ENCODE measurements around the gene ATL2. TPM values are rescaled to one million over a fixed set of nuclear protein-coding genes. Genes with fewer than 3 reads are reported as not detected.

ATL2 gene
- total RNA-seq, result 100 to 1,000 TPM; 206 to 329 (median 253) TPM

GRCh38 chr2:38377050-38377828, at the start of gene ATL2:
TSS of gene ATL2 (minus strand) at chr2:38377273. CDS start at chr2:38377260, 13 bp downstream.
- WGBS, 2 donors (ENCODE audit: low coverage in 1 of 2), result 0 to 3% methylated on average over 9 to 29 of the region's 73 CpGs
- no peak for TF ChIP-seq EP300 (IDR thresholded peaks at IDR 0.05)
- TF ChIP-seq POLR2AphosphoS5 (IDR thresholded peaks at IDR 0.05), result peak; percentile 98
- peak; percentile 95 to 97 for TF ChIP-seq POLR2A (IDR thresholded peaks at IDR 0.05)
- H3K27ac ChIP-seq, result peak within 1 kb of the TSS; percentile 85 to 100 (median 98)

GRCh38 chr2:38423763-38424162, 46.7 kb upstream of the ATL2 start:
- Histone ChIP-seq H3K4me3 (no peak overlapping the region), H3K36me3 (no peaks in the 10 kb centered on the region), H3K9me3 (no peaks in the 10 kb centered on the region), H3K27ac (no peak overlapping the region), H3K4me1 (peaks cover 0 to 23% (median 0%) of the 10 kb centered on the region in 3 donors), H3K27me3 (no peaks in the 10 kb centered on the region)
- TF ChIP-seq POLR2AphosphoS5 (IDR thresholded peaks at IDR 0.05) (no peak), EP300 (IDR thresholded peaks at IDR 0.05) (no peak), POLR2A (IDR thresholded peaks at IDR 0.05) (no peak)
- TF ChIP-seq, protein P1, sequence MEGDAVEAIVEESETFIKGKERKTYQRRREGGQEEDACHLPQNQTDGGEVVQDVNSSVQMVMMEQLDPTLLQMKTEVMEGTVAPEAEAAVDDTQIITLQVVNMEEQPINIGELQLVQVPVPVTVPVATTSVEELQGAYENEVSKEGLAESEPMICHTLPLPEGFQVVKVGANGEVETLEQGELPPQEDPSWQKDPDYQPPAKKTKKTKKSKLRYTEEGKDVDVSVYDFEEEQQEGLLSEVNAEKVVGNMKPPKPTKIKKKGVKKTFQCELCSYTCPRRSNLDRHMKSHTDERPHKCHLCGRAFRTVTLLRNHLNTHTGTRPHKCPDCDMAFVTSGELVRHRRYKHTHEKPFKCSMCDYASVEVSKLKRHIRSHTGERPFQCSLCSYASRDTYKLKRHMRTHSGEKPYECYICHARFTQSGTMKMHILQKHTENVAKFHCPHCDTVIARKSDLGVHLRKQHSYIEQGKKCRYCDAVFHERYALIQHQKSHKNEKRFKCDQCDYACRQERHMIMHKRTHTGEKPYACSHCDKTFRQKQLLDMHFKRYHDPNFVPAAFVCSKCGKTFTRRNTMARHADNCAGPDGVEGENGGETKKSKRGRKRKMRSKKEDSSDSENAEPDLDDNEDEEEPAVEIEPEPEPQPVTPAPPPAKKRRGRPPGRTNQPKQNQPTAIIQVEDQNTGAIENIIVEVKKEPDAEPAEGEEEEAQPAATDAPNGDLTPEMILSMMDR (IDR thresholded peaks at IDR 0.05), result no peak
- ATAC-seq, result no peak
- 74 to 81% methylated on average over 3 of the region's 3 CpGs for WGBS, 2 donors (ENCODE audit: low coverage in 1 of 2)

More at GRCh38 chr2:38377050-38377828, at the start of gene ATL2:
- H3K4me3 ChIP-seq, result peak within 1 kb of the TSS; percentile 75 to 98
- H3K36me3 ChIP-seq, result no peaks in the 10 kb centered on the region
- ATAC-seq, result peak; percentile 93
- H3K9me3 ChIP-seq, result no peaks in the 10 kb centered on the region
- peaks cover 0 to 57% (median 3%) of the 10 kb centered on the region in 3 donors for H3K4me1 ChIP-seq
- H3K27me3 ChIP-seq, result no peaks in the 10 kb centered on the region

DNA sequence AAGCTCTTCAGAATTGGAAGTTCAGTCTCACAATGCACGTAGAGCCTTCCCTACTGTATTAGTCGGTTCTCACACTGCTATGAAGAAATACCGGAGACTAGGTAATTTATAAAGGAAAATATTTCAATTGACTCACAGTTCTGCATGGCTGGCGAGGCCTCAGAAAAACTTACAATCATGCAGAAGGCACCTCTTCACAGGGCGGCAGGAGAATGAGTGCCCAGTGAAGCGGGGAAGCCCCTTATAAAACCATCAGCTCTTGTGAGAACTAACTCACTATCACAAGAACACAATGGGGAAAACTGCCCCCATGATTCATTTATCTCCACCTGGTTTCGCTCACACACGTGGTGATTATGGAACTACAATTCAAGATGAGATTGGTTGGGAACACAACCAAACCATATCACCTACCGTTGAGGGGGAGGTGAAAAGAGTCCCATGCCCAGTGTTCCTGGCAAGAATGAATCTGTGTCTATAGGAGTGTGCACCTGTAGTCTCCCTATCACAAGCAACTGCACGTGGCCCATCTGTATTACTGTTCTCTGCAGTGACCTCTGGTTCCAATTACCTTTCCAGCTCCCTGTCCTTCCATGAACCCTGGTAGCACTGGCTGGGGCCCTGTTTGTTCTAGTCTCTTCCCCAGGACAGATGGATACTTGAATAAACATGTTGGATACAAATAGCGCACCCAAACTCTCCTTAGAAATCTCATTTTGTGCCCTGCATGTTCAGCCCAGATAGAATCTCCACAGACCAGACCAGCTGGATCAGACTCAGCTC, 44.4 kb upstream of the ATL2 start:
- ATAC-seq, result no peak
- H3K36me3 ChIP-seq, result no peaks in the 10 kb centered on the region
- WGBS, 2 donors (ENCODE audit: low coverage in 1 of 2), result 85 to 89% methylated on average over 7 to 10 of the region's 11 CpGs
- H3K27me3 ChIP-seq, result no peaks in the 10 kb centered on the region
- no peak overlapping the region for H3K4me3 ChIP-seq
- TF ChIP-seq, protein P1 (IDR thresholded peaks at IDR 0.05), result no peak
- TF ChIP-seq POLR2A (IDR thresholded peaks at IDR 0.05) (no peak), POLR2AphosphoS5 (IDR thresholded peaks at IDR 0.05) (no peak), EP300 (IDR thresholded peaks at IDR 0.05) (no peak)
- no peaks in the 10 kb centered on the region for H3K9me3 ChIP-seq
- no peak overlapping the region for H3K27ac ChIP-seq
- H3K4me1 ChIP-seq, result peaks cover 0 to 30% (median 3%) of the 10 kb centered on the region in 3 donors

DNA sequence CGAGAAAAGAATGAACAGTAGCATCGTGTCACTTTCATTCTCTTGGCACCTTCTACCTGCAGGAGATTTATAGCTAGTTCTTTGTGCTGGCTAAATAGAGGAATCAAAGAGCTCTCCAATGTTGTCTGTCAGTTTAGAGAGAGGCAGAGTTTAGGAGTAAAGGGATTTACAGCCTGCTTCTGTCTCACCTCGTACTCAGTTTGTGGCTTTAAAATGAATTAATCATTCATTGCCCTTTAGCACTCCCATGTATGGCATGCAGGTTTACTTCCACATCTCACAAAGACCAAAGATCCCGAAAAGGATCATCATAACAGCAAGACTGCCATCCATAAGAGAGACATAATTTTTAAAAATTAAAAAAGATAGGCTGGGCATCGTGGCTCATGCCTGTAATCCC, 42.4 kb upstream of the ATL2 start:
- Histone ChIP-seq H3K4me1 (peaks cover 0 to 30% (median 3%) of the 10 kb centered on the region in 3 donors), H3K36me3 (no peaks in the 10 kb centered on the region), H3K27ac (peak overlapping the region in 1 of 4 donors; percentile 32), H3K9me3 (no peaks in the 10 kb centered on the region), H3K4me3 (no peak overlapping the region), H3K27me3 (no peaks in the 10 kb centered on the region)
- no peak for TF ChIP-seq EP300 (IDR thresholded peaks at IDR 0.05)
- TF ChIP-seq, protein P1 (IDR thresholded peaks at IDR 0.05), result no peak
- no peak for TF ChIP-seq POLR2AphosphoS5 (IDR thresholded peaks at IDR 0.05)
- no peak for TF ChIP-seq POLR2A (IDR thresholded peaks at IDR 0.05)
- ATAC-seq, result no peak
- 31 to 47% methylated on average over 3 to 5 of the region's 5 CpGs for WGBS, 2 donors (ENCODE audit: low coverage in 1 of 2)

- H3K9me3 ChIP-seq, result no peaks in the 10 kb centered on the region
- 100% methylated on average over 1 of the region's 2 CpGs; no CpG with 5 or more reads in 1 of the 2 donors for WGBS, 2 donors (ENCODE audit: low coverage in 1 of 2)
- peaks cover 0 to 30% (median 3%) of the 10 kb centered on the region in 3 donors for H3K4me1 ChIP-seq
- TF ChIP-seq POLR2A (IDR thresholded peaks at IDR 0.05), result no peak
- TF ChIP-seq, protein P1 (IDR thresholded peaks at IDR 0.05), result no peak
- no peaks in the 10 kb centered on the region for H3K27me3 ChIP-seq
- no peak overlapping the region for H3K4me3 ChIP-seq
- peak overlapping the region in 1 of 4 donors; percentile 32 for H3K27ac ChIP-seq
- no peak for ATAC-seq
- H3K36me3 ChIP-seq, result no peaks in the 10 kb centered on the region
Measured at GRCh38 chr2:38418735-38419134, 41.7 kb upstream of the ATL2 start.

Measured in gastroesophageal sphincter (tissue), 4 donors.